HG03575 (cell line): Measurements from ENCODE around the gene PIGK.

Experiments
- ATAC-seq: cut with Tn5 transposase; IDR thresholded peaks from one replicate; pipeline ENCODE4 v1.9.1; 2021; ENCODE audit not compliant: unreplicated experiment, insufficient number of reproducible peaks, low FRiP score; ENCODE audit errors: extremely low read depth

Gene PIGK

DNA sequence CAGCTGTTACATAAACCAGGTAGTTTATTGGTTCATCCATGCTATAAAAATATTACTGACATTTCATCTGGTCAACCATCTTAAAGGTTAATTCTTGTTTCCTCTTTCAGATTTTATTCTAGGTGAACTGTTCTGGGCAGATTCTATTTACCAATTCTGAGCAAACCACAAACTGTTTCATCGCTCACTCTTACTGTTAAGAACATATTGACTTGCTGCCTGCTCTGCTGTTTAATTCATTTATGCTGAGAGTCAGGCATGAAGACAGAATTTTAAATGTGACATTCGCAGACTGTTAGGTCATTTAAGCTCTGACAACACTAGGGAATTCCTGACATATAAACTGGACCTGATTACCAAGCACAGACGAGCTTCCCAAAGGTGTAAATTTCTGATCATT lies 98.3 kb downstream of the PIGK start:
- no peak for ATAC-seq

GRCh38 chr1:77118712-77119111 lies 100.5 kb downstream of the PIGK start:
- no peak for ATAC-seq

- no peak for ATAC-seq
Measured at GRCh38 chr1:77104672-77105071, 114.6 kb downstream of the PIGK start.

GRCh38 chr1:77103486-77103885 lies 115.7 kb downstream of the PIGK start:
- ATAC-seq = no peak

- no peak for ATAC-seq
Measured at GRCh38 chr1:77100875-77101274, 118.4 kb downstream of the PIGK start.

GRCh38 chr1:77096496-77097255 lies 122.6 kb downstream of the PIGK start:
- ATAC-seq = no peak

DNA sequence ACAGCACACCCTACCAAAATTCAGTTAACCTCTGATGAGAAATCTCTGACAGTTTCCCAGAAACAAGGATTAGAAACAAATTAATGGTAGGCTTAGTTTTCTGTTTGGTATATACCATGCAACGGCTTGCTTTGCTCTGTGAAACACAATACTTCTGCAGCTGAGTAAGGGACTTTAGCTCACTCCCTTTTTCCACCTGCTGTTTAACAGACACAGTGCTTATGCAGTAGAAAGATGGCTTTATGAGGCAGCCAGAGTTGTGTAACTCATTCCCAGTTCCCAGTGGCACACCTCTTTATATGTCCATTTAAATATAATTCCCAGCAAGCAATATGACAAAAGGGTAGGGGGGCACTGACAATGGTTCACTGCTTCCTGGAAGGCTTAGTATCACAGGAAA lies 124.0 kb downstream of the PIGK start:
- ATAC-seq = no peak

DNA sequence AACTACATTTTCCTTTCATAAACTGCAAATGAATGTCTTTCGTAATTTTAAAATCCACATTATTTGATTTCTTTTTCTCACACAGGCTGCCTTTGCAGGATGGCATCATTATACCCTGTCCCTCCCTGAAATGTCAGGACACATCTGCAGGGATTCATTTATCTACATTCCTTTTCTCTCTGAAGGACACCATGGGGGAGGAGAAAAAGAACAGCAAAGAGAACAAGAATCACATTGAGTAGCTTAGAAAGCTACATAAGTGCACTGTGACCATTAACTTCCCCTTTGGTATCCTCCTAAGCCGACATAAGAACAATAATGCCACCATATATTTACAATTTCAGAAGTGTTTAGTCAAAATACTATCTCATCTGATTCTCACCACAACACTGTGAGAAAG lies 129.5 kb downstream of the PIGK start:
- no peak for ATAC-seq

DNA sequence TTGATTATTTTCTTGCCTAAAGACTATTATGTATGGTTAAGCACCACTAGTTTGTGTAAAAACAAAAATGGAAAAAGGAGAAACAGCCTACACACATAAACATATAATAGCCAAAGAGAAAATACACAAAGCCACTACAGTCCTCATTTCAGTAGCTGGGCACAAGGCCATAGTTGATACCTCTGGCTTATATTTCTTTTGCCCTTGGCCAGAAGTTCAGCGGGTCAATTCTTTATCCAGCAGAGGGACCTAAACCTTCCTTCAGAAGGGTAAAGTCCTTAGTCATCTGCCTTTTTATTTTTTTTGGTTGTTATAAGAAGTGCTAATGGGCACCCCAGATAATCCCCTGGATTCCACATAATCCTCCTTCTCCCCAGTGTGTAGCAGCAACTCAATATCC lies 134.1 kb downstream of the PIGK start:
- no peak for ATAC-seq

DNA sequence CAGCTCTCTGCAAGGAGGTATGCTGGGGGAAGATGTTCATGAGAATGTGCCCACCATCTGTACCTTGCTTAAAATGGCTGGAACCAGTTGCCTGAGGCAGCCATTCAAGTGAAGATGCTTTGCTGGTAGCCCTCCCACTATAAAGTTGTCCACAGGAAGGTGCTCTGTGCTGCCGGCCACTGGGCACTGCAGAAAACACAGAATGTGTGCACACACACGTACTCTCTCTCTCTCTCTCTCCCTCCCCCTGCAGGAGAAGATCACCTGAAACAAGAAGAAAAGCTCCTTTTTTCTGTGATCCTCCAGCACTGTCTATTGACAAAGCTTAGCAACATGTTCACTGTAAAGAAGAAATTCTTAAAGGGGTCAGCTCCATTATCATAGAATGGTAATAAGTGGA lies 134.8 kb downstream of the PIGK start:
- no peak for ATAC-seq

GRCh38 chr1:77081834-77082233 lies 137.4 kb downstream of the PIGK start:
- ATAC-seq = no peak

GRCh38 chr1:77076759-77077158 lies 142.5 kb downstream of the PIGK start:
- no peak for ATAC-seq

DNA sequence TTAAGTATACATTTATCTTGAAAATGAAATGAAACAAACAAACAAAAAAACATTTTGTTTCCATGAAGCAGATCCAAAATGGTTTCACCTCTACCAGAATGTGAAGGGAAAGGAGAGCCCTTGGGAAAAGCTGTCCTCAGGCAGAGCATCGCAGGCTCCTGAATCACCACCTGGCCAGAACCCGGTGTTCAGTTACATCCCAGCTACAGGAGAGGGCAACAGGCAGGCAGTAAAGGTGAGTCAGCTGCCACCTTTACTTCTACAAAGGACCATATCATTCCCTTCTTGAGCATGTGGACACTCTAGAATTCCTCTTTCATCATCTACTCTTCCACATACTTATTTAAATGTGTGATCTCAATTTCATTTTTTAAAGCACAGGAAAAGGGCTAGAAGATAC lies 151.2 kb downstream of the PIGK start:
- ATAC-seq = no peak

DNA sequence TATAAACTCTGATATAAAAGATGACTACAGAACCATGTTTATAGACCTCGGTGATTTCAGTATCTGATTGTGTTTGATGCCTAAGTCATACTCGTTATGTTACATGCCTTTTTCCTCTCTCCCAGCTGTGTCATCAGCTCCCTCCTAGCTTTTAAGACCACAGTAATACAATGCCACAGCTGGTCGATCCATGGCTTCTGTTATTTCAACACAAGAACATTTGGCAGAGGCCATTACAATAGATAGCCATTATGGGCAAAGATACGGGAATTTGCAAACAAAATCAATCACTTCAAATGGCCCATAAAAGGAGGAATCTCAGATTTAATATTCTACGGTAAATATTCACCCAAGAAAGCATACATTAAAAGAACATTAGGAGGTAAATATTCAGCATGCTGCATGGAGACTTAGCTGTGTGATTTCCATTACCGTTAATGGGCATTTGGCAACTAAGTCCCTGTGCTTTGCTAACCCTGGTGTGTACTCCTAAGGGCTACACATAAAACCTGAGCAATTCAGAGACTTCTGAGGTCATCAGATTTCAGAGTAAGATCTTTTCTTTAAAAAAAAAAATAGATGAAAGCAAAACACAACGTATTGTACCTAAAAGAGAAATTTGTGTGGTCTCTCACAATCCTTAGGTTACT lies 153.4 kb downstream of the PIGK start:
- ATAC-seq = no peak

DNA sequence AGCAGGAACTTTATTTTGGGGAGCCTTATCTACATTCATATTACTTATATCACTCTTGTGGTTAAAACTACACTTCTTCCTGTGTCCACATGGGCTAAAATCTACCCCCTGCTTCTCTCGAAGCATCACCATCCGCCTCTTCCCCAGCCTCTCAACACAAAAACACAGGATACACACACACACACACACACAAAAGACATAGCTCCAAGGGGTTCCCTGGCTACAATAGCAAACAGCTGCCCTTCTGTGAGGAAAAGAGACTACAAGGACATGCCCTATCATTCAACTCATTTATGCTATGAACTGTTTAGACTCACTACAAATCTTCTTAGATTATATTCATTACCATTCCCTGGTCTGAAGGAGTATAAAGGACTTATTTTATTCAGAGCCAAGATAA lies 155.0 kb downstream of the PIGK start:
- no peak for ATAC-seq

DNA sequence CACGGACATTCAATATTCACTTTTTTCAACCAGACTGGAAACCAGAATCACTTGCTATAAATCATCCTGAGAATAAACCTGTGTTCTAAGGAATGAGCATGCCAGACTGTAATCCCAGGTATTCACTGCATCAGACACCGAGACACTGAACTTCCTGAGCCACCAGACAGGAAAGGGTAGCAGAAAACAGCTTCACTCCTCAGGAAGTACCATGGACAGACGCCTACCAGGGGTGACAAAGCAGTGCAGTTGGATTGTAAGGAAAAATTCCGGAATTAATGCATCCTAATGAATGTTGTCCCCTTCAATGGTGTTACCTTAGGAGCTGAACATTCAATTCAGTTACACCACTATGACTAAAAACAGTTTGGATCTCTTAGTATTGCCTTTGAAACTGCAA lies 156.1 kb downstream of the PIGK start:
- ATAC-seq = no peak

- ATAC-seq = no peak
Measured at GRCh38 chr1:77061162-77061561, 158.1 kb downstream of the PIGK start.

DNA sequence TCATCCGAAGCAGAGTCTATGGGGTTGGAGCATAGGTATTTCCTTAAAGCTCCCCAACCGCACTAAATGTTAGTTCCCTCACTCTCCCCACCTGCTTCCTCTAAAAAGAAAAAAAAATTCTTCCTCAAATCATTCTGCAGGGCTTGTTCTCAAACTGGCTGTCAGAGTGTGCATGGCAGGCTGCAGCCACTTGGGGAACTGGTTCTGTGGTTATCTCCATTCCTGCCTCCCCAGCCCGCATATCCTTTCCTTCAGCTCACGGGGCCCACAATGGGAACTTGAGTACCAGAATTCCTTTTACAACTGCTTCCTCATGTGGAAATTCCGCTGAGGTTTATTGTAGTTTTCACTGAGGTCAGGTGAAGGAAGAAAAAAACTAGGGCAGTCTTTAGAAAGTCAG lies 159.2 kb downstream of the PIGK start:
- ATAC-seq = no peak

DNA sequence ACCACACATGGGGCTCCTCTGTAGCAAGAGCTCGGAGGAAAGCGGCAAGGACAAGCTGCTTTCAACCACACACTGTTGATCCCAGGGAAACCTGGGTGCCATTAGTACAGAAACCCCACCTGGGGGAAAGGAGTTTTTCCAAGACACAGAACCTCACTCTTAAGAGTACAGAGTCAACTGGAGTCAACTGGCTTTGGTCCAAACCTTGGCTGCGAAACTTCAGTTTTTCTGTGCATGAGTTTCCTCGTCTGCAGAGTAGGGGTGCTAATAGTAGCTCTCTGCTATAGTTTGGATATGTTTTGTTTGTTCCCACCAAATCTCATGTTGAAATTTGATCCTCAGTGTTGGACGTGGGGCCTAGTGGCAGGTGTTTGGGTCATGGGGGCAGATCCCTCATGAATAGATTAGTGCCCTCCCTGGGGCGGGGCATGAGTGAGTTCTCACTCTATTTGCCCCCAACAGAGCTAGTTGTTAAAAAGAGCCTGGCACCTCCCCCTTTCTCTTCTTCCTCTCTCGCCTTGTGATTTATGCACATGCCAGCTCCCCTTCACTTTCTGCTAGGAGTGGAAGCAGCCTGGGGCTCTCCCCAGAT lies 161.1 kb downstream of the PIGK start:
- no peak for ATAC-seq

DNA sequence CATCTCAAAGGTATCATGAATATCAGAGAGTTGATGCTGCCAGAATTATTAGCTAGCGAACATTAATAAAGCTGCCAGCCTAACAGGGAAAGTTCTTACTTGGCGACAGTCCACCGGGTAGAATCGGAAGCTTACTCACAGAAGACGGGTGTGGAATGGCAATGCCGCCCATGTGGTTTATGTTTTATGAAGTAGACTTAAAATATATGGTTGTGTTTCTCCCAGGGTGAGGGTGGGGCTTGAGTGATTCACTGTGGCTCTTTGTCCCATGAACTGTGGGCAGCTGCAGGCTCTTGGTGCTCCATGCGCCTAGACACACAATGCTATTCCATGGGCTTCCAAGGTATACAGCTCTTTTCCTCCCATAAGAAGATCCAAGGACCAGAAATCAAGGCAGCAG lies 162.7 kb downstream of the PIGK start:
- ATAC-seq = no peak
